Endothelial cell of umbilical vein (primary cell): ENCODE results near the gene SMIM41.

ENCODE experiments used
- EZH2 ChIP-seq: IDR thresholded peaks from 2 replicates; pipeline ENCODE4 v1.6.1; 2012; ENCODE audit warnings: borderline replicate concordance, low read depth, mild to moderate bottlenecking, moderate library complexity, low read length, inconsistent platforms; ENCODE audit not compliant: severe bottlenecking
- FOS ChIP-seq: IDR thresholded peaks from 2 replicates; pipeline ENCODE4 v1.6.1; 2011; ENCODE audit warnings: mild to moderate bottlenecking, low read length, moderate library complexity, borderline replicate concordance; ENCODE audit not compliant: insufficient read depth
- GATA2 ChIP-seq: IDR thresholded peaks from 2 replicates; pipeline ENCODE4 v1.7.0; 2011; ENCODE audit warnings: low read depth, mild to moderate bottlenecking, moderate library complexity, mixed read lengths, low read length; ENCODE audit not compliant: insufficient read length, insufficient read depth
- JUN ChIP-seq: IDR thresholded peaks from 2 replicates; pipeline ENCODE4 v1.6.1; 2011; ENCODE audit warnings: borderline replicate concordance, low read depth; ENCODE audit not compliant: insufficient read length, insufficient read depth
- MYC ChIP-seq: IDR thresholded peaks from one replicate; pipeline ENCODE4 v1.6.1; 2011; ENCODE audit warnings: mild to moderate bottlenecking, low read depth, low read length
- POLR2A ChIP-seq: IDR thresholded peaks from 2 replicates; pipeline ENCODE4 v1.6.1; 2012; ENCODE audit warnings: low read depth, mild to moderate bottlenecking, control low read depth, low read length
- POLR2AphosphoS5 ChIP-seq: IDR thresholded peaks from 2 replicates; pipeline ENCODE4 v1.6.1; 2012; ENCODE audit warnings: low read depth, mild to moderate bottlenecking, control low read depth, low read length, moderate library complexity; ENCODE audit not compliant: insufficient read depth
- TF ChIP-seq, protein P1 (sequence below), 2 donors: IDR thresholded peaks; 1 replicate in 1 of 2; 2 replicates in 1 of 2; pipeline ENCODE4 v1.5.1; 2011; ENCODE audit warnings: low read length in 2 of 2, mild to moderate bottlenecking in 2 of 2, moderate library complexity in 2 of 2, control low read depth in 1 of 2, inconsistent platforms in 1 of 2, low read depth in 1 of 2; ENCODE audit not compliant: insufficient read depth in 1 of 2; ENCODE audit errors: extremely low read depth in 1 of 2
- TF ChIP-seq, protein P2 (sequence below): IDR thresholded peaks from 2 replicates; pipeline ENCODE4 v1.6.1; 2011; ENCODE audit not compliant: insufficient read depth, insufficient read length

- TF ChIP-seq, protein P1, sequence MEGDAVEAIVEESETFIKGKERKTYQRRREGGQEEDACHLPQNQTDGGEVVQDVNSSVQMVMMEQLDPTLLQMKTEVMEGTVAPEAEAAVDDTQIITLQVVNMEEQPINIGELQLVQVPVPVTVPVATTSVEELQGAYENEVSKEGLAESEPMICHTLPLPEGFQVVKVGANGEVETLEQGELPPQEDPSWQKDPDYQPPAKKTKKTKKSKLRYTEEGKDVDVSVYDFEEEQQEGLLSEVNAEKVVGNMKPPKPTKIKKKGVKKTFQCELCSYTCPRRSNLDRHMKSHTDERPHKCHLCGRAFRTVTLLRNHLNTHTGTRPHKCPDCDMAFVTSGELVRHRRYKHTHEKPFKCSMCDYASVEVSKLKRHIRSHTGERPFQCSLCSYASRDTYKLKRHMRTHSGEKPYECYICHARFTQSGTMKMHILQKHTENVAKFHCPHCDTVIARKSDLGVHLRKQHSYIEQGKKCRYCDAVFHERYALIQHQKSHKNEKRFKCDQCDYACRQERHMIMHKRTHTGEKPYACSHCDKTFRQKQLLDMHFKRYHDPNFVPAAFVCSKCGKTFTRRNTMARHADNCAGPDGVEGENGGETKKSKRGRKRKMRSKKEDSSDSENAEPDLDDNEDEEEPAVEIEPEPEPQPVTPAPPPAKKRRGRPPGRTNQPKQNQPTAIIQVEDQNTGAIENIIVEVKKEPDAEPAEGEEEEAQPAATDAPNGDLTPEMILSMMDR (IDR thresholded peaks at IDR 0.05; ENCODE audit: extremely low read depth in 1 of 2, insufficient read depth in 1 of 2, low read depth in 1 of 2, low read length in 2 of 2): no peak
- TF ChIP-seq, protein P2, sequence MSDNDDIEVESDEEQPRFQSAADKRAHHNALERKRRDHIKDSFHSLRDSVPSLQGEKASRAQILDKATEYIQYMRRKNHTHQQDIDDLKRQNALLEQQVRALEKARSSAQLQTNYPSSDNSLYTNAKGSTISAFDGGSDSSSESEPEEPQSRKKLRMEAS: no peak
- TF ChIP-seq POLR2A (no peak), MYC (no peak), JUN (no peak), GATA2 (no peak), EZH2 (no peak), POLR2AphosphoS5 (no peak), FOS (no peak)
Measured at GRCh38 chr12:52055731-52056711, 23.5 kb upstream of the SMIM41 start.
